NCI-H1092 treated with DMSO at 0.1 percent for 48 hours (cell line): Measurements from ENCODE around the gene FSD2.
A peak's percentile ranks its signal among the peaks of the same experiment; 100 is the strongest.
"Not testable (repeated sequence)": the region's sequence is repeated elsewhere in the genome, so short reads cannot be mapped to it uniquely, and the experiment has no call there.

Experiments
- DNase-seq: peaks from one replicate; lab custom pipeline; 2025; lab: John Stamatoyannopoulos, UW

The FSD2 gene

DNA sequence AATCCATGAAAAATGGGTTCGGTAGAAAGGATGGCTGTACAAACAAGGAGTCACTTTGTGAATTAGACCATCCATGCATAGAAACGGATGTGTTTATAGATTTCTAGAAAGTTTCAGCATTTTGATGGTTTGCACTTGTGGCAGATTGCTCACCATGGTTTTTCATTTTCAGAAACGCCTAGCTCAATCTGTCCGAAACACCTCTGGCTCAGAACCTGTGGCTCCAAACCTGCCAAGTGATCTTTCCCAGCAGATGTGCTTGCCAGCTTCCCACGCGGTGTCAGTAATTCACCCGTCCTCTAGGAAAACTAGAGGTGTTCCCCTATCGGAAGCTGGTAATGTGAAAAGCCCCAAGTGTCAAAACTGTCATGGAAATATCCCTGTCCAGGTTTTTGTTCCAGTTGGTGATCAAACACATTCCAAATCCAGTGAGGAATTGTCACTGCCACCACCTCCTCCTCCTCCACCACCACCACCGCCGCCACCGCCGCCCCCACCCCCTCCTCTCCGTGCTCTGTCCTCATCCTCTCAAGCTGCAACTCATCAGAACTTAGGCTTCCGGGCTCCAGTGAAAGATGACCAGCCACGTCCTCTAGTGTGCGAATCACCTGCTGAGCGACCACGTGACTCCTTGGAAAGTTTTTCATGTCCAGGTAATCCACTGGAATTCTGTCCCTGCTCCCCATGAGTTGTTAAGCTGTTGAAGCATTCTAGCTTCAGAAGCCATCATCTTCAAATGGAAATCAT is 24.7 kb upstream of the FSD2 start:
- DNase-seq, result no peak

DNA sequence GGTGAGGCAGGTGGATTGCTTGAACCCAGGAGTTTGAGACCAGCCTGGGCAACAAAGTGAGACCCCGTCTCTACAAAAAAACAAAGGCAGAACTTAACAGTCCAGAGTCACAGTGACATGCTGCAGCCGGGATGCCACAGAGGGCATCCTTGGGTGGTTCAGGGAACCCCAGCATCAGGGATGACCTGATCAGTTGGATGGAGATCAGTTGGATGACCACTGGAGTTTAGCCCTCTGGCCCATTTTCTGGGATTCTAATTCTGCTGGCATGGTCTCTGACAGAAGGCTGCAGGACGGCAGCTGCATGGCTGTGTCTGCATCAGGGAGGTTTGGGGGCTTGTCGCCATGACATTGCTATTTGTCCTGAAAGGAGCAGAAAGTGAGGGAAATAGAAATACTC is 23.4 kb upstream of the FSD2 start:
- DNase-seq, result no peak

DNA sequence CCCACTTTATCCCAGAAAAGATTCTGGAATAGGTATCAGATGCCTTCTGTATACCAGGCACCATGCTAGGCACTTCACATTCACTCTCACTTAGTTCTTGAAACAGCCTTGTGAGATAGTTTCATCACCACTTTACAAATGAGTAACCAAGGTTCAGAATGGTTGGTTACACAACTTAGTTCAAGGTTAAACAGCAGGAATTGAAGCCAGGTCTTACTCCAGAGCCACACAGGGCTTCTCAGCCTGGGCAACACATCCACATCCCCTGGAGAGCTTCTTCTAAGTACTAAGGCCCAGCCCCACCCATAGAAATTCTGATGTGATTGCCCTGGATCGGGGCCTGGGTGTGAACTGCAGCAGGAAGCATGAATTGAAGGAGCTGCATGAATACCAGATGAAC is 22.2 kb upstream of the FSD2 start:
- no peak for DNase-seq

DNA sequence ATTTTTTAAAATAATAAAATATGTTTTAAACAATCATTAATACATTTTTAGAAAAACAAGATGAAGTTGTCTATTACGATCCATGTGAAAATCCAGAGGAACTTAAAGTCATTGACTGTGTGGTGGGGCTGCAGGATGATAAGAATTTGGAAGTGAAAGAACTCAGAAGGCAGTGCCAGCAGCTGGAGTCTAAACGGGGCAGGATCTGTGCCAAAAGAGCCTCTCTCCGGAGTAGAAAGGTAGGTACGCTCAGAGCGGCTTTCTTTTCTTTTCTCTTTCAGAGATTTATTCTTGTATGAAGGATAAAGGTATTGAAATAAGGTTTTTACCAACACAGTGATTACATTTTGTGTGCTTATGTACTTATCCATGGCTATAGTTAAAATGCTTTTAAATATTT is 17.2 kb upstream of the FSD2 start:
- DNase-seq, result no peak

DNA sequence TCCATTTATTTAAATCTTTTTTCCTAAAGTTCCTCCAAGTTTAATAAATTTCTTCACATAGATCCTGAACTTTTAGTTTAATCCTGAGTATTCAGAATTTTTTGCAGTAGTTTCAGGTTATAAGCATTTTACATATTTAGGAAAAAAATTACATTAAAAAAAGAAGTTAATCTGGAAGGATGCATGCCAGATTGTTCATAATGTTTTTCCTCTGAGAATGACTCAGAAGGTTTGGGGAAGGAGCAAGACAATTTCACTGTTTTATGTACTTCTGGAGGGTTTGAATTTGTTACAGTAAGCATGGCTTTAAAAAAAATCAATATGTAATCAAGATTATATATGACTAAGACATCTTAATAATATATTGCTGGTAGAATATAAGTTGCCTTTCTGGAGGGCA is 16.0 kb upstream of the FSD2 start:
- DNase-seq, result not testable (repeated sequence)

DNA sequence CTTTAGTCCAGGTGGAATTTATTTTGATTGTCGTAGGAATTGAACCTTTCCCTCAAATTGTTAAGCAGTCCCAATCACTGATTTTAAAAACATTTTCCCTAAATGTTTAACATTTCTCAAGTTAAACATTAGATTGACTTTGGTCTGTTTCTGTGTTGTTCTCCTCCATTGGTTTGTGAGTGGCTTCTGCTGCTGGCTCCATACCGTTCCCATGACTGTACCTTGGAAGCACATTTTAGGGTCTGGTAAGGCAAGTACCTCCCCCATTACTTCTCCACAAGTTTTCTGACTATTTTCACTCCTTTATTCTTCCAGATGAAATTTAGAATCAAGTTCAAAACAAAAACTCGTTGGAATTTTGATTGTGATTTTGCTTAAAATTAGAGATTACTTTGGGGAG is 15.5 kb upstream of the FSD2 start:
- not testable (repeated sequence) for DNase-seq

DNA sequence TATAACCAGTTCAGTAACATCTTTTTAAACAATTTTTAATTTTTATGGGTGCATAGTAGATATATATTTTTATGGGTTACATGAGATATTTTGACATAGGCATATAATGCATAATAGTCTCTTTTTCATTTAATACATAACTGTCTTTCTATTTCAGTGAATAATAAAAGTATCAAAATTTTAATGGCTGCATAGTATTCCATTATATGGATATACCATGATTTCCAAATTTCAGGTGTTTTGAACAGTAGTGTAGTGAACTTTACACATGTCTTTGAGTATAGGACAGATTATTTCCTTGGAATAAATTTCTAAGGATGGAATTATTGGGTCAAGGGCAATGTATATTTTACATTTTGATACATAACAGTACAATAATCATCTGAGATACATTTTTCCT is 14.3 kb upstream of the FSD2 start:
- DNase-seq, result no peak

DNA sequence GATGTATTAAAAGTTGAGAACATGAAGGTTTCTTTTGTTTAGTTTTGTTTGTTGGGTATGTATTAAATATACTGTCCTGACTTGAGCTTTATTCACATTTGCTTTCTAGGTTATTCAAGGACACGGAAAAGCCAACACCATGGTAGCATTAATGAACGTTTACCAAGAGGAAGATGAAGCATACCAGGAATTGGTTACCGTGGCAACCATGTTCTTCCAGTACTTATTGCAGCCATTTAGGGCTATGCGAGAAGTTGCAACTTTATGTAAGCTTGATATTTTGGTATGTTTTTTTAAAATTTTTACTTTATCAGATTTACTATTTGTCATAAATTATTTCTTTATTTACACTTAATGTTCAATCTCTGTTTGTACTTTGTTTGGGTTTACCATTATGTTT is 7.1 kb upstream of the FSD2 start:
- DNase-seq, result no peak

DNA sequence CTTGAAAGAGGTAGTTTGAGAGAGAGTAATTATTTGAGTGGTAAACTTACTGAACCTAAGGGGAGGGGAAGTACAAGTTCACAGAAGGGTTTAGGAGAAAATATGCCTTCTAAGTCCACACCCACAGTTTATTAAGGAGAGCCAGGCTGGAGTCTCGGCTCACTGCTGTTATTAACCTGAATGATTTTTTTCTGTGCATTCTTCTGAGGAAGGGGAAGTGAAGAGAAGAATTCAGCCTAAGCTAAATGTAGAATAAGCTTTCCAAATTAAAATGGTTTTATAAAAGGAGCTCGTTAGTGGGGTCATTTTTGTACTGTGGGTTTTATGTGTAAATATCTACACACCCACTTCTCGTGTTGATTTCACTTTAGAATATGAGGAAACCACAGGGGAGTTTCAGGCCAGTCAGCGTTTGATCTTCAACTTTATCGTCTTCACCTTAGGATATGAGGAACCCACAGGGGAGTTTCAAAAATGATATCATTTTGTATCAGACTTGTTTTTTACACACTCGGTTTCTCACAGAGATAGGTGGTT is 5.1 kb upstream of the FSD2 start:
- DNase-seq, result no peak

DNA sequence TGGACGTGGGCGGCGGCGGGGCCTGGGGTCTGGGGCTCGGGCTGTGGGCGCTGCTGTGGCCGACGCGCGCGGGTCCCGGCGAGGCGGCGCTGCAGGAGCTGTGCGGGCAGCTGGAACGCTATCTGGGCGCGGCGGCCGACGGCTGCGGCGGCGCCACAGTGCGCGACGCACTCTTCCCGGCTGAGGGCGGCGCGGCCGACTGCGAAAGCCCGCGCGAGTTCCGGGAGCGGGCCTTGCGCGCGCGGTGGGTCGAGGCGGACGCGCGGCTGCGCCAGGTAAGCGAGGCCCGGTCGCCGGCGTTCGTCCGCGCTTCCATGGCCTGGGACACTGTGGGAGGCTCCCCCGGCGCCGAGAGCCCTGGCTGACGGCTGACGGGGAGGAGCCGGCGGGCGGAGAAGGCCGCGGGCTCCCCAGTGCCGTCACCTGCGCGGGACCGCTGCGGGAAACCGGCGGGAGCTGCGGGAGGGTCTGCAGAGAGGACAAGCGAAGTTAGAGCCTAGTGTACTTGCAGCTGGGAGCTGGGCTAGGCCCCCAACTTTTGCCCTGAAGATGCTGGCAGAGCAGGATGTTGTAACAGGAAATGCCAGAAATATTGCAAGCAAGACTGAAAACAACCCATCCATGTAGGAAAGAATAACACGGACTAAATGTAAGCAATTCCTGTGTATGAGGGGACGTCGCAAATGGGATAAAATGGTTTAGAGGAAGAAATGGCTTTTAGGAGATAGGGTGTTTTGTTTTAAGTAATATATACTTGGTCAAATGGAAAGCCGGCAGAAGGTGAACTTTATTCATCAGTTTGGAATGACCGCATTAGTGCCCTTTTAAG is 4.4 kb upstream of the FSD2 start:
- DNase-seq, result peak; percentile 31

DNA sequence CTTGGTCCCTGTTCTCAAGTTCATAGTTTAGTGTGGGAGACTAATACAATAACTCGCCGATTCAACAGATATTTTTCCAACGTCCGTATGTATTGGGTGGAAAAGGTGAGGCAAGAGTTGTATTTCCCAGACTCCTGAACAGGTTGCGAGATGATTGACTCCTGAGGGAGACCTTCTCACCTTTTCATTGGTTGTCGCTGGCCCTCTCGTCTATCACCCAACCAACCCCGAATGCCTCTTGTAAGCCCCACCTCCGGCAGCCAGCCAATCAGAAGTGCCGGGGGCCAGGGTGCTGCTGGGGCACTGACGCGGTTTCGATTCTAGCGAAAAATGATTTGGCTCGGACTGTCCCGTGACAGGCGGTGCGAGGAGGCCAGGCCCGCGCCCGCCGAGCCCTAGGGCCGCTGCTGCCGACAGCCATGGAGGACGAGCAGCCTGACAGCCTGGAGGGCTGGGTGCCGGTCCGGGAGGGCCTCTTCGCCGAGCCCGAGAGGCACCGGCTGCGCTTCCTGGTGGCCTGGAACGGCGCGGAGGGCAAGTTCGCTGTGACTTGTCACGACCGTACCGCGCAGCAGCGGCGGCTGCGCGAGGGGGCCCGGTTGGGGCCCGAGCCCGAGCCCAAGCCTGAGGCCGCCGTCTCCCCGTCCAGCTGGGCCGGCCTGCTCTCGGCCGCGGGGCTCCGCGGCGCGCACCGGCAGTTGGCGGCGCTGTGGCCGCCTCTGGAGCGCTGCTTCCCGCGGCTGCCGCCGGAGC is 3.6 kb upstream of the FSD2 start, which contains the start of gene WHAMM:
Gene WHAMM, plus strand, starts transcription at position 321 of the 753 bp plus-strand sequence. Its CDS starts 99 bp downstream, at position 420.
- DNase-seq, result peak; percentile 93

DNA sequence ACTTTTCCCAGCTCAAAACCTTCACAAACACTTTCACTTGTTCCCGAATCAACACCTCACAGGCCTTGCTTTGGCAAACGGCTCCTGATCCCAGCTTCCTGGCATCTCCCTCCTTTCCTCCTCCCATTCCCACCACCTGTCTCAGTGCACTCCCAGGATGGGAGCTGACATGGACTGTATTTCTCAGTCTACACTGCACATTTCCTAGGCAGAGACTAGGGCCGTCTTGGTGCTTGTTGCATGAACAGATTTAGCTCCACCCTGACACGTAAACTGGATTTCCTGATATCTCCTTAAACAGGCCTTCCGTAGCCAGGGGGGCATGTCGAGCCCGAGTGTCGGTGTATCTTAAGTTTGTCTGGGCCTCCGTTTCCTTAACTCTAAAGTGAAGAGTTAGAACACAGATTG is 2.8 kb upstream of the FSD2 start:
- no peak for DNase-seq

DNA sequence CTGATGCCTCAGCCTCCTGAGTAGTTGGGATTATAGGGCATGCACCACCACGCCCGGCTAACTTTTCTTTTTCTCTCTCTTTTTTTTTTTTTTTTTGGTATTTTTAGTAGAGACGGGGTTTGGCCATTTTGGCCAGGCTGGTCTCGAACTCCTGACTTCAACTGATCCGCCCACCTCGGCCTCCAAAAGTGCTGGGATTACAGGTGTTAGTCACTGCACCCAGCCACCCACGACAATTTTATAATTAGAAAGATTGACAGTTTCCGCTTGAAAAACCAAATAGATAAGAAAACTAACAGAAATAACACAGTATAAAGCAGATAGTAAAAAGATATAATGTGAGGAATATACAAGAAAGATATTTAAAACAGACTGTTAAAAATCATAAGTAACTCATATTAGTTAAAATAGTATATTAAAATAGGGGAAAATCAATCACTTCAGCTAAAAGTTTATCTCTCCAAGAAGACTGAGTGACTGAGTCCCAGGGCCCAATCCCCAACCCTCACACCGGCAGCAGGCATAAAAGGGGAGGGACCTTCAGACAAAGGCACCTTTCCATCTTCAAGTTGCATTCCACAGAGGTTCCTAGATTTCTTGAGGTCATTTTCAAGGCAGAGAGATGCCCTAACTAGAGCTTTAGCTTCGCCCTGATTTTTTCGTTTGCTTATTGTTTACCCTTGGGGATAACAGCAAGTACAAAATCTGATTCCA is 2.2 kb upstream of the FSD2 start:
- DNase-seq, result no peak

DNA sequence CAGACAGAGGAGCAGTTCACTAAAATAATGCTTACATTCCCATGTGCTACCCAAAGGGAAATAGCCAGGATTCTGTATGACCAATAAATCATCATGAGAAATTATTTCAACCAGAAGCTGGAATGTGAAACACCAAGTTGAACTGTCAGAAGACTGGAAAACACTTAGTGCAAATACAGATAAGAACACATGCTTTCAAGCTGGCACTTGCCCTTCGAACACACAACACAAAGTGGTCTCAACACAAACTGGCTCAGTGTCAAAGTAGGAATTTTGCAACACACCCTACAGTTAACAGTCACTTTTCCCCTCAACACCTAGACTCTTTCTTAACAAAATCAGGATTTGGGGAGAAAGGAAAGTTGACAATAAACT is 1.3 kb downstream of the FSD2 start:
- no peak for DNase-seq

DNA sequence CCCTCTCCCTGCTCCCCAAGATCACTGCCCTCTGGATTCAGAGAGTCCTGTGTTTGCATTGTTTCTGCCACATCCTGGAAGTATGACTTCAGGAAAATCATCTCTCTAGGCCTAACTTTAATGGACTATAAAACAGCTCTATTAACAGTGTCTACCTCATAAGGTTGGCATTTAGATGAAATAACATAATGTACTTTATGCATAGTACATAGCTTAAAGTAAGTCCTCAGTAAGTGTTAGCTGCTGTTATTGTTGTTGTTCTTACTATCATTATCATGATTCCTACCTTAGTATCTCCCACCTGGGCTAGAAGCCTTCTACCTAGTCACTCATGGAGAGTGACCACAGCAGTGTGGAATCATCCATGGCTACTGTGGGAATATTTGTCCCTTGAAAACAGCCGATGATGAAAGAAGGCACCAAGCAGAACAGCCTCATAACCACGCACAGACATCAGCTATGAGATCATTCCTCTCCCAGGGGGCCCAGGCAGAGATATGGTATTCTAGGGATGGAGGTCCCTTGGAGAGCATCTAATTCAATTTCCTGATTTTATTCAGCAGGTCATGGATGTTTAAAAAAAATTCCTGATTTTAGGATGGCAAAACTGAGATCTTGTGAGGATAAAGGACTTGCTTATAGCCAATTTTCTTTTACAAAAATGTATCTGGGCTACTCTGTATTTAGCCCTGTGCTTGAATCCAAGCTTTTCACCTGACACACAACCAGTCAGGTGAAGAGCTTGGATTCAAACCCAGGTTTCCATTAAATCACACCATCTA is 1.9 kb downstream of the FSD2 start:
- DNase-seq, result no peak

DNA sequence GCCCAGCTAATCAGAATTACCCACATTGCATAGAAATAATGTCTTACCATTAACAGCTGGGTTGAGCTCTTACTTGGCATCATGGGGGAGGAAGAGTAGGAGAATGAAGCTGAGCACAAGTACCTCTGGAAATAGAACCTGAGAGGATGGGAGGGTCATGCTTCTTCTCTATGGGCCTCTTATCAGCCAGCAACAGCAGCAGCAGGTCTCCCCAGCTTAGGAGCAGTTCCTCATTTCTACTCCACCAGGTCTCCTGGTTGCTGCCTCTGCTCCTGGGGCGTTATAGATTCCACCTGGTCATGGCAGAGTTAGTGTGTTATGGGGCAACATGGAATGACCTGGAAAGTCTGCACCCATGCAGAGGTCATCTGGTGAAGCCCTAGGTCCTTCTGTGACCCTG is 3.4 kb downstream of the FSD2 start:
- no peak for DNase-seq

DNA sequence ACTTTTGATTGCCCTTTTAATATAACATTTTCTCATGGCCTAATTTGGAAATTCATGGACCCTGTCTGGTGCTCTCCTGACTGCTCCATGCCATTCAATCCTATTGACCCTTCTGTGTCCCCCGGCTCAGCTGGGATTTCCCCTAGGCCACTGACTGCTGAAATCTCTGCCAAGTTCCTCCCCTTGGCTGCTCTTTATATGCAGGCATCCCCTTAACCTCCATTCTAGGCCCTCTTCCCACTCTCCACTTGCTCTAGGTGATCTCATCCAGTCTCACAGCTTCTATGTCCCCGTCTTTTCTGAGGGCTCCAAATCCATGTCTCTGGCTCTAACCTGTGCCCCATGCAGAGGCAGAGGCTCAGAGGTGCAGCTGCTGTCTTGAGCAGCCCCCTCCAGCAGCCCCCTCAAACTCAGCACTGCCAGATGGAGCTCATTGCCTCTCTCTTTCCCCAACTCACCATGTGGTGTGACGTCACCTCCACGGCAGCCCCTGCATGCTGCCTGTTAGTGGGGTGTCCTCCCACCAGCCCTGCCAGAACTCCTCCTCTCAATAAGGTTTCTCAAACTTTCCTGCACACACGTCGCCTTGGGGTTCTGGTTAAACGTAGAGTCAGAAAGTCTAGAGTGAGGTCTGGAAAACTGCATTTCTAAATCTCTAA is 6.6 kb downstream of the FSD2 start:
- DNase-seq, result no peak

DNA sequence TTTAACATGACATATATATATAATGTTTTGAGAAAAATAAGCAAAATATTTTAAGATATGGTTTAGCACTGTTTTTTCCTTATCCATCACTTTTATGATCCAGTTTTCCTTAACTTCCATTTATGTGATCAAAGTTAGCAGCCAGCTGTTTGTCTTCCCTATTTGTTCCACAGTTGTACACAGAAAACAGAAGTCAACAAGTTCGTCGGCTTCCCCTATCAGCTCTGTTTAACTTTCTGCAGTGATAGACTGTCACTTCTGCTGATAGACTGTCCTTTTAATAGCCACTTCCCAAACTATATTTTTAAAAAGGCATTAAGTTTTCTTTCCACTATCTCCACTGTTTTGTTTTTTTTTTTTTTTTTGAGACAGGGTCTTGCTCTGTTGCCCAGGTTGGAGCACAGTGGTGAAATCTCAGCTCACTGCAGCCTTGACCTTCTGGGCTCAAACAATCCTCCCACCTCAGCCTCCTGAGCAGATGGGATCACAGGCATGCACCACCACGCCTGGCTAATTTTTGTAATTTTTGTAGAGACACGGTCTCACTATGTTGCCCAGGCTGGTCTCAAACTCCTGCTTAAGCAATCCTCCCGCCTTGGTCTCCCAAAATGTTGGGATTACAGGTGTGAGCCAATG is 7.2 kb downstream of the FSD2 start:
- DNase-seq, result no peak

DNA sequence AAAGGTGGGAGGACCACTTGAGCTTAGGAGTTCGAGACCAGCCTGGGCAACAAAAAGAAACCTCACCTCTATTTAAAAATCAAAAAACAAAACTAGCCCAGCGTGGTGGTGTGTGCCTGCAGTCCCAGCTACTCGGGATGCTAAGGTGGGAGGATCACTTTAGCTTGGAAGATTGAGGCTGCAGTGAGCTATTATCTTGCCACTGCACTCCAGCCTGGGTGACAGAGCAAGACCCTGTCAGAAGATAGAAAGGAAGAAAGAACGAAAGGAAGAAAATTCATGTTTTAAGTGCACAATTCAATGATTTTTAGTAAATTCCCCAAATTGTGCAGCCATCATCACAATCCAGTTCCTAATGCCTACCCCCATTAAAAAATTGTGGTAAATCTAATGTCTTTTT is 7.8 kb downstream of the FSD2 start:
- DNase-seq, result no peak

DNA sequence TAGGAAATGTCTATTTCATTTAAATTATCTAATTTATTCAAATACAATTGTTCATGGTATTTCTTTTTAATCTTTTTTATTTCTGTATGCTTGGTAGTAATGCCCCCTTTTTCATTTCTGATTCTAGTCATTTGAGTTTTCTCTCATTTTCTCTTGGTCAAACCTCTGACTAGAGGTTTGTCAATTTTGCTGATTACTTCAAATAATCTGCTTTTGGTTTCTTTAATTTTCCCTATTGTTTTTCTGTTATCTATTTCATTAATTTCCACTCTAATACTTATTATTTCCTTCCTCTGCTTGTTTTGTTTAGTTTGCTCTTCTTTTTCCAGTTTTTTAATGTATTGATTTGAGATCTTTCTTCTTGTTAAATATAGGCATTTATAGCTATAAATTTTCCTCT is 12.1 kb downstream of the FSD2 start:
- DNase-seq, result no peak
